Liver (tissue), 9 donors: ENCODE data around the gene SERPINI1. TPM values are rescaled to one million over a fixed set of nuclear protein-coding genes. Genes with fewer than 3 reads are reported as not detected.

Source experiments
- DNase-seq: peaks from one replicate; pipeline ENCODE4 v3.0.0-alpha.2; 2017; ENCODE audit warnings: low spot score
- H3K27ac ChIP-seq, 2 donors: one replicate each; pipeline ENCODE4 v1.7.0; 2013; ENCODE audit warnings: inconsistent platforms in 2 of 2, low read length in 2 of 2, control low read depth in 1 of 2, low read depth in 1 of 2, mild to moderate bottlenecking in 1 of 2
- H3K27me3 ChIP-seq, 4 donors: one replicate each; pipeline versions ENCODE4 v1.6.1 to v1.7.0; 2013; ENCODE audit warnings: low read length in 3 of 4, inconsistent platforms in 1 of 4, mild to moderate bottlenecking in 1 of 4, moderate library complexity in 1 of 4; ENCODE audit not compliant: control insufficient read depth in 4 of 4, insufficient read depth in 4 of 4
- H3K36me3 ChIP-seq, 4 donors: one replicate each; pipeline versions ENCODE4 v1.6.1 to v1.7.0; 2013; ENCODE audit warnings: low read length in 3 of 4, mild to moderate bottlenecking in 3 of 4, low read depth in 1 of 4, moderate library complexity in 1 of 4; ENCODE audit not compliant: control insufficient read depth in 4 of 4, insufficient read depth in 3 of 4
- H3K4me1 ChIP-seq, 4 donors: one replicate each; pipeline versions ENCODE4 v1.6.1 to v1.7.0; 2013; ENCODE audit warnings: low read length in 3 of 4, mild to moderate bottlenecking in 3 of 4, moderate library complexity in 1 of 4; ENCODE audit not compliant: control insufficient read depth in 4 of 4, insufficient read depth in 4 of 4
- H3K4me3 ChIP-seq, 3 donors: one replicate each; pipeline versions ENCODE4 v1.6.1 to v1.7.0; 2013; ENCODE audit warnings: low read length in 3 of 3, control low read depth in 1 of 3, low read depth in 1 of 3, mild to moderate bottlenecking in 1 of 3
- H3K9ac ChIP-seq, 2 donors: one replicate each; pipeline ENCODE4 v1.7.0; 2013; ENCODE audit warnings: low read length in 2 of 2, mild to moderate bottlenecking in 2 of 2, moderate library complexity in 2 of 2, control low read depth in 1 of 2, low read depth in 1 of 2
- H3K9me3 ChIP-seq, 4 donors: one replicate each; pipeline versions ENCODE4 v1.6.1 to v1.7.0; 2013; ENCODE audit warnings: low read length in 3 of 4; ENCODE audit not compliant: control insufficient read depth in 4 of 4
- EGR1 ChIP-seq, 2 donors: IDR thresholded peaks; 2 replicates each; pipeline ENCODE4 v1.6.1; 2016 to 2018; ENCODE audit warnings: antibody characterized with exemption in 2 of 2, low read depth in 2 of 2
- FOXA1 ChIP-seq: IDR thresholded peaks from 2 replicates; pipeline ENCODE4 v1.6.1; 2016; ENCODE audit warnings: antibody characterized with exemption
- FOXA2 ChIP-seq: IDR thresholded peaks from 2 replicates; pipeline ENCODE4 v1.6.1; 2016; ENCODE audit warnings: antibody characterized with exemption
- GABPA ChIP-seq, 2 donors: IDR thresholded peaks in 1 of 2; conservative IDR thresholded peaks in 1 of 2; 2 replicates each; pipeline ENCODE4 v1.6.1; 2016; ENCODE audit warnings: antibody characterized with exemption in 2 of 2, mild to moderate bottlenecking in 1 of 2, moderate library complexity in 1 of 2
- HNF4A ChIP-seq, 2 donors: conservative IDR thresholded peaks; 2 replicates each; pipeline ENCODE4 v1.6.1; 2016; ENCODE audit warnings: antibody characterized with exemption in 2 of 2, mild to moderate bottlenecking in 2 of 2
- HNF4G ChIP-seq: IDR thresholded peaks from 2 replicates; pipeline ENCODE4 v1.6.1; 2016; ENCODE audit warnings: antibody characterized with exemption
- JUND ChIP-seq, 2 donors: IDR thresholded peaks; 2 replicates each; pipeline ENCODE4 v1.6.1; 2016; ENCODE audit warnings: antibody characterized with exemption in 2 of 2
- NR2F2 ChIP-seq: IDR thresholded peaks from 2 replicates; pipeline ENCODE4 v1.6.1; 2016; ENCODE audit warnings: antibody characterized with exemption
- RAD21 ChIP-seq, 2 donors: IDR thresholded peaks; 2 replicates each; pipeline ENCODE4 v1.6.1; 2016; ENCODE audit warnings: antibody characterized with exemption in 2 of 2, mild to moderate bottlenecking in 2 of 2
- RXRA ChIP-seq, 2 donors: IDR thresholded peaks; 2 replicates each; pipeline ENCODE4 v1.6.1; 2017 to 2018; ENCODE audit warnings: antibody characterized with exemption in 2 of 2, mild to moderate bottlenecking in 1 of 2
- SP1 ChIP-seq: IDR thresholded peaks from 2 replicates; pipeline ENCODE4 v1.6.1; 2018; ENCODE audit warnings: antibody characterized with exemption, mild to moderate bottlenecking
- TAF1 ChIP-seq: conservative IDR thresholded peaks from 2 replicates; pipeline ENCODE4 v1.6.1; 2016; ENCODE audit warnings: antibody characterized with exemption, mild to moderate bottlenecking
- YY1 ChIP-seq: IDR thresholded peaks from 2 replicates; pipeline ENCODE4 v1.6.1; 2016; ENCODE audit warnings: antibody characterized with exemption, mild to moderate bottlenecking
- WGBS: extraction: QIAGEN DNeasy Blood & Tissue Kit; methylation state at CpG from one replicate; pipeline ENCODE4 v1.1.7; 2013; 5-methylcytosine and 5-hydroxymethylcytosine counted together
- polyA plus RNA-seq, 2 donors: library from polyadenylated mRNA; stranded (reverse) in 1 of 2; unstranded in 1 of 2; fragments of 200-250 nt in 1 of 2; fragments of >200 nt in 1 of 2; fragmentation: Nextera tagmentation in 1 of 2; extraction: Ambion mirVana in 1 of 2; gene quantifications; one replicate each; pipeline versions ENCODE4 v1.2.1 to v1.2.3, GENCODE V29; 2013 to 2015
- total RNA-seq, 2 donors: library from RNA; depleted of rRNA; stranded (reverse); fragments of >200 nt; gene quantifications; one replicate each; pipeline ENCODE4 v1.2.3, GENCODE V29; 2014
- TF ChIP-seq, protein P1 (sequence below): IDR thresholded peaks from 2 replicates; pipeline ENCODE4 v1.6.1; 2016; ENCODE audit warnings: antibody characterized with exemption
- TF ChIP-seq, protein P2 (sequence below): IDR thresholded peaks from 2 replicates; pipeline ENCODE4 v1.6.1; 2016; ENCODE audit warnings: antibody characterized with exemption
- TF ChIP-seq, protein P3 (sequence below): IDR thresholded peaks from 2 replicates; pipeline ENCODE4 v1.6.1; 2016; ENCODE audit warnings: antibody characterized with exemption, mild to moderate bottlenecking
- TF ChIP-seq, protein P4 (sequence below): fragments of 150-350 bp; IDR thresholded peaks from 2 replicates; pipeline ENCODE4 v1.5.1; 2017; ENCODE audit warnings: improper control_type of control experiment, low read depth, low read length; ENCODE audit not compliant: missing input control
- TF ChIP-seq, protein P5 (sequence below): IDR thresholded peaks from 2 replicates; pipeline ENCODE4 v1.6.1; 2016; ENCODE audit warnings: antibody characterized with exemption
- donor health status: healthy.
- donor health status: healthy.
- donor health status: healthy.
- donor health status: healthy.
- donor health status: healthy.

SERPINI1 gene
- total and polyA plus RNA-seq, 4 donors: 0.90 to 23.6 (median 1.9) TPM

DNA sequence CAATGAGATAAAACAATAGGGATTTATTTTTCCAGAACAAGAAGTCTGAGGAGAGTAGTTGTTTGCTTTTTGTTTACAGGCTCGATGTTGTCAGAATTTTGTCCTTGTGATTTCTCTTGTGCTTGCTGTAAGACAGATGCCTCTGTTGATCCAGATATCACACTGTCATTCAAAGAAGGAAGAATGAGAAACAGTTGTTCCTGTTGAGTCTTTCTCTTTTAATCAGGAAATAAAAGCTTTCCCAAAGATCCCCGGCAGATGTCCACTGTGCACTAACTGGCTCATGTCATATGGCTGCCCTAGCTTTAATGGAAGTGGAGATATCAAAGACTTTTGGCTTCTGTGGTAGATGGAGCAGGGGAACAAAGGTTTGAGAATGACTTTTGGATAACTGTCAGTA is 6.8 kb downstream of the SERPINI1 start:
- Histone ChIP-seq H3K9me3 (no peaks in the 10 kb centered on the region), H3K9ac (no peak overlapping the region), H3K27ac (no peak overlapping the region), H3K27me3 (no peaks in the 10 kb centered on the region), H3K36me3 (no peaks in the 10 kb centered on the region), H3K4me1 (no peaks in the 10 kb centered on the region), H3K4me3 (no peak overlapping the region)
- no peak for TF ChIP-seq FOXA2
- TF ChIP-seq FOXA1: no peak
- TF ChIP-seq HNF4G: no peak
- TF ChIP-seq, protein P1, sequence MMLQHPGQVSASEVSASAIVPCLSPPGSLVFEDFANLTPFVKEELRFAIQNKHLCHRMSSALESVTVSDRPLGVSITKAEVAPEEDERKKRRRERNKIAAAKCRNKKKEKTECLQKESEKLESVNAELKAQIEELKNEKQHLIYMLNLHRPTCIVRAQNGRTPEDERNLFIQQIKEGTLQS: no peak
- no peak for TF ChIP-seq EGR1 (IDR thresholded peaks at IDR 0.05; ENCODE audit: low read depth in 2 of 2)
- TF ChIP-seq, protein P2, sequence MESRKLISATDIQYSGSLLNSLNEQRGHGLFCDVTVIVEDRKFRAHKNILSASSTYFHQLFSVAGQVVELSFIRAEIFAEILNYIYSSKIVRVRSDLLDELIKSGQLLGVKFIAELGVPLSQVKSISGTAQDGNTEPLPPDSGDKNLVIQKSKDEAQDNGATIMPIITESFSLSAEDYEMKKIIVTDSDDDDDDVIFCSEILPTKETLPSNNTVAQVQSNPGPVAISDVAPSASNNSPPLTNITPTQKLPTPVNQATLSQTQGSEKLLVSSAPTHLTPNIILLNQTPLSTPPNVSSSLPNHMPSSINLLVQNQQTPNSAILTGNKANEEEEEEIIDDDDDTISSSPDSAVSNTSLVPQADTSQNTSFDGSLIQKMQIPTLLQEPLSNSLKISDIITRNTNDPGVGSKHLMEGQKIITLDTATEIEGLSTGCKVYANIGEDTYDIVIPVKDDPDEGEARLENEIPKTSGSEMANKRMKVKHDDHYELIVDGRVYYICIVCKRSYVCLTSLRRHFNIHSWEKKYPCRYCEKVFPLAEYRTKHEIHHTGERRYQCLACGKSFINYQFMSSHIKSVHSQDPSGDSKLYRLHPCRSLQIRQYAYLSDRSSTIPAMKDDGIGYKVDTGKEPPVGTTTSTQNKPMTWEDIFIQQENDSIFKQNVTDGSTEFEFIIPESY: no peak
- no peak for TF ChIP-seq JUND (IDR thresholded peaks at IDR 0.05)
- TF ChIP-seq SP1: no peak
- no peak for TF ChIP-seq YY1
- TF ChIP-seq, protein P3, sequence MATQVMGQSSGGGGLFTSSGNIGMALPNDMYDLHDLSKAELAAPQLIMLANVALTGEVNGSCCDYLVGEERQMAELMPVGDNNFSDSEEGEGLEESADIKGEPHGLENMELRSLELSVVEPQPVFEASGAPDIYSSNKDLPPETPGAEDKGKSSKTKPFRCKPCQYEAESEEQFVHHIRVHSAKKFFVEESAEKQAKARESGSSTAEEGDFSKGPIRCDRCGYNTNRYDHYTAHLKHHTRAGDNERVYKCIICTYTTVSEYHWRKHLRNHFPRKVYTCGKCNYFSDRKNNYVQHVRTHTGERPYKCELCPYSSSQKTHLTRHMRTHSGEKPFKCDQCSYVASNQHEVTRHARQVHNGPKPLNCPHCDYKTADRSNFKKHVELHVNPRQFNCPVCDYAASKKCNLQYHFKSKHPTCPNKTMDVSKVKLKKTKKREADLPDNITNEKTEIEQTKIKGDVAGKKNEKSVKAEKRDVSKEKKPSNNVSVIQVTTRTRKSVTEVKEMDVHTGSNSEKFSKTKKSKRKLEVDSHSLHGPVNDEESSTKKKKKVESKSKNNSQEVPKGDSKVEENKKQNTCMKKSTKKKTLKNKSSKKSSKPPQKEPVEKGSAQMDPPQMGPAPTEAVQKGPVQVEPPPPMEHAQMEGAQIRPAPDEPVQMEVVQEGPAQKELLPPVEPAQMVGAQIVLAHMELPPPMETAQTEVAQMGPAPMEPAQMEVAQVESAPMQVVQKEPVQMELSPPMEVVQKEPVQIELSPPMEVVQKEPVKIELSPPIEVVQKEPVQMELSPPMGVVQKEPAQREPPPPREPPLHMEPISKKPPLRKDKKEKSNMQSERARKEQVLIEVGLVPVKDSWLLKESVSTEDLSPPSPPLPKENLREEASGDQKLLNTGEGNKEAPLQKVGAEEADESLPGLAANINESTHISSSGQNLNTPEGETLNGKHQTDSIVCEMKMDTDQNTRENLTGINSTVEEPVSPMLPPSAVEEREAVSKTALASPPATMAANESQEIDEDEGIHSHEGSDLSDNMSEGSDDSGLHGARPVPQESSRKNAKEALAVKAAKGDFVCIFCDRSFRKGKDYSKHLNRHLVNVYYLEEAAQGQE: no peak
- no peak for TF ChIP-seq HNF4A (conservative IDR thresholded peaks at IDR 0.05)
- no peak for TF ChIP-seq TAF1
- no peak for TF ChIP-seq RXRA (IDR thresholded peaks at IDR 0.05)
- TF ChIP-seq GABPA (IDR thresholded peaks at IDR 0.05 in 1 of 2, conservative IDR thresholded peaks at IDR 0.05 in 1 of 2): no peak
- TF ChIP-seq RAD21 (IDR thresholded peaks at IDR 0.05): no peak
- TF ChIP-seq, protein P4, sequence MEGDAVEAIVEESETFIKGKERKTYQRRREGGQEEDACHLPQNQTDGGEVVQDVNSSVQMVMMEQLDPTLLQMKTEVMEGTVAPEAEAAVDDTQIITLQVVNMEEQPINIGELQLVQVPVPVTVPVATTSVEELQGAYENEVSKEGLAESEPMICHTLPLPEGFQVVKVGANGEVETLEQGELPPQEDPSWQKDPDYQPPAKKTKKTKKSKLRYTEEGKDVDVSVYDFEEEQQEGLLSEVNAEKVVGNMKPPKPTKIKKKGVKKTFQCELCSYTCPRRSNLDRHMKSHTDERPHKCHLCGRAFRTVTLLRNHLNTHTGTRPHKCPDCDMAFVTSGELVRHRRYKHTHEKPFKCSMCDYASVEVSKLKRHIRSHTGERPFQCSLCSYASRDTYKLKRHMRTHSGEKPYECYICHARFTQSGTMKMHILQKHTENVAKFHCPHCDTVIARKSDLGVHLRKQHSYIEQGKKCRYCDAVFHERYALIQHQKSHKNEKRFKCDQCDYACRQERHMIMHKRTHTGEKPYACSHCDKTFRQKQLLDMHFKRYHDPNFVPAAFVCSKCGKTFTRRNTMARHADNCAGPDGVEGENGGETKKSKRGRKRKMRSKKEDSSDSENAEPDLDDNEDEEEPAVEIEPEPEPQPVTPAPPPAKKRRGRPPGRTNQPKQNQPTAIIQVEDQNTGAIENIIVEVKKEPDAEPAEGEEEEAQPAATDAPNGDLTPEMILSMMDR: no peak
- TF ChIP-seq, protein P5, sequence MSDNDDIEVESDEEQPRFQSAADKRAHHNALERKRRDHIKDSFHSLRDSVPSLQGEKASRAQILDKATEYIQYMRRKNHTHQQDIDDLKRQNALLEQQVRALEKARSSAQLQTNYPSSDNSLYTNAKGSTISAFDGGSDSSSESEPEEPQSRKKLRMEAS: no peak
- TF ChIP-seq NR2F2: no peak
- WGBS: 91% methylated on average over 2 of the region's 2 CpGs
- DNase-seq: no peak
